SK-N-SH treated with all-trans-retinoic acid at 6 μM for 48 hours (cell line): ENCODE measurements around the gene RXRA.

Experiments used
- ATAC-seq: fragments of 200-7000 bp; cut with Tn5 transposase; 3 replicates; pipeline ENCODE4 v1.9.1; 2020; ENCODE audit warnings: mild to moderate bottlenecking, moderate library complexity
- ARNTL ChIP-seq: fragments of 450-650 bp; formaldehyde crosslinking; IDR thresholded peaks from 2 replicates; pipeline ENCODE4 v1.5.0; 2020; ENCODE audit warnings: low read depth, mild to moderate bottlenecking, moderate library complexity, borderline replicate concordance
- BACH2 ChIP-seq: fragments of 250-450 bp; sonication (Bioruptor Pico); IDR thresholded peaks from 2 replicates; pipeline ENCODE4 v1.9.0; 2021; ENCODE audit warnings: mild to moderate bottlenecking, borderline replicate concordance
- ESRRG ChIP-seq: fragments of 250-450 bp; sonication (Bioruptor Pico); IDR thresholded peaks from 2 replicates; pipeline ENCODE4 v1.6.1; 2021; ENCODE audit warnings: mild to moderate bottlenecking
- GLIS3 ChIP-seq: fragments of 250-450 bp; sonication (Bioruptor Pico); IDR thresholded peaks from 2 replicates; pipeline ENCODE4 v1.5.0; 2020; ENCODE audit warnings: mild to moderate bottlenecking, moderate library complexity
- ISL1 ChIP-seq: fragments of 250-450 bp; sonication (Bioruptor Pico); IDR thresholded peaks from 2 replicates; pipeline ENCODE4 v2.1.2; 2022; ENCODE audit warnings: mild to moderate bottlenecking, moderate library complexity
- PPARA ChIP-seq: fragments of 250-450 bp; sonication (Bioruptor Pico); IDR thresholded peaks from 2 replicates; pipeline ENCODE4 v1.5.0; 2020; ENCODE audit warnings: mild to moderate bottlenecking, borderline replicate concordance
- RARB ChIP-seq: fragments of 250-450 bp; sonication (Bioruptor Pico); IDR thresholded peaks from 2 replicates; pipeline ENCODE4 v1.8.0; 2021; ENCODE audit warnings: mild to moderate bottlenecking, moderate library complexity
- SNAI2 ChIP-seq: fragments of 250-450 bp; sonication (Bioruptor Pico); IDR thresholded peaks from 2 replicates; pipeline ENCODE4 v1.5.0; 2020; ENCODE audit warnings: mild to moderate bottlenecking, moderate library complexity
- TCF4 ChIP-seq: fragments of 250-450 bp; sonication (Bioruptor Pico); IDR thresholded peaks from 2 replicates; pipeline ENCODE4 v1.8.0; 2021; ENCODE audit warnings: mild to moderate bottlenecking, moderate library complexity, borderline replicate concordance
- ZC3H10 ChIP-seq: fragments of 250-450 bp; sonication (Bioruptor Pico); IDR thresholded peaks from 2 replicates; pipeline ENCODE4 v1.5.1; 2021; ENCODE audit warnings: mild to moderate bottlenecking, moderate library complexity
- ZFP3 ChIP-seq: fragments of 250-450 bp; sonication (Bioruptor Pico); IDR thresholded peaks from 2 replicates; pipeline ENCODE4 v1.5.0; 2020; ENCODE audit warnings: mild to moderate bottlenecking, moderate library complexity
- ZNF565 ChIP-seq: fragments of 450-650 bp; formaldehyde crosslinking; conservative IDR thresholded peaks from 2 replicates; pipeline ENCODE4 v1.5.0; 2020; ENCODE audit warnings: low read depth, mild to moderate bottlenecking, moderate library complexity
- TF ChIP-seq, protein P1 (sequence below): fragments of 250-450 bp; sonication (Bioruptor Pico); IDR thresholded peaks from 2 replicates; pipeline ENCODE4 v1.8.0; 2020; ENCODE audit warnings: mild to moderate bottlenecking, moderate library complexity, borderline replicate concordance
- TF ChIP-seq, protein P2 (sequence below): fragments of 250-450 bp; sonication (Bioruptor Pico); IDR thresholded peaks from 2 replicates; pipeline ENCODE4 v1.5.0; 2020; ENCODE audit warnings: mild to moderate bottlenecking, moderate library complexity
- TF ChIP-seq, protein P3 (sequence below): fragments of 250-450 bp; sonication (Bioruptor Pico); IDR thresholded peaks from 2 replicates; pipeline ENCODE4 v1.8.0; 2021; ENCODE audit warnings: low read depth, mild to moderate bottlenecking, moderate library complexity, borderline replicate concordance
- TF ChIP-seq, protein P4 (sequence below): fragments of 250-450 bp; sonication (Bioruptor Pico); IDR thresholded peaks from 2 replicates; pipeline ENCODE4 v1.5.1; 2021; ENCODE audit warnings: mild to moderate bottlenecking, moderate library complexity

Gene RXRA

DNA sequence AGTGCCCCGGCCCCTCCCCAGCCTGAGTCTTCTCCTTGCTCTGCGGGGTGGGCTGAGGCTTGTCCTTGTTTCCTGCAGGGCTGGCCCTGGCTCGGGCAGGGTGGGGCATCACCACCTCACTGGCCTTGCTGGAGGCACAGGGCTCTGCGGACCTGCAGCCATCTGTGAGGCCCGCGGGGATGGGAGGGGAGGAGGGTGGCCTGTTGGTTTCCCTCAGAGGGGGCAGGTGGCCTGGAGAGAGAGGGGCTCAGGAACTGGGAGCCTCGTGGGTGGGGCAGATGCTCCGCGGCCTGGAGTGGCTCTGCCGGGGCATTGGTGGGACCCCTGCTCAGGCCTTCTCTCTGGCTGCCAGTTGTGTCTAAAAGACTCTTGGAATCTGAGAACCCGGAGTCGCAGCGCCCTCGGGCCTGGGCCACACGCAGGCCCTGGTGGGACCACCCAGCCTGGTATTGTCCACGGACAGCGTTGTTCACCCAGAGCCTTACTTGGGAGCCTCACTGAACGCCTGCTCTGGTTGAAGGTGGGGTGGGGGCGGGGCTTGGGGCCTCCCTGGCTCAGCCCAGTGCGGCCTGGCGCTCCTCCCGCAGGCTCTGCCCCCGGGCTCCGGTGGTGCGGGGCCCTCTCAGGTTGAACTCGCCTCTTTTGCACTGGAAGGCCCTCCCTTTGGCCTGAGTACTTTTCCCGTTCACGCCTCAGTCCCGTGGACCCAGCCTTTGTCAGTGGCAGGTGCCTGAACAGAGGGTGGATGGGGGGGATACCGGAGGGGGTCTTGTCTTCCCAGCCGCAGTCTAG is 111.3 kb downstream of the RXRA start:
- TF ChIP-seq ESRRG (CRISPR knock-in tag) (no peak), TCF4 (CRISPR knock-in tag) (no peak), BACH2 (CRISPR knock-in tag) (no peak), PPARA (no peak), ISL1 (CRISPR knock-in tag) (no peak), ZC3H10 (CRISPR knock-in tag) (no peak)
- TF ChIP-seq, protein P1, sequence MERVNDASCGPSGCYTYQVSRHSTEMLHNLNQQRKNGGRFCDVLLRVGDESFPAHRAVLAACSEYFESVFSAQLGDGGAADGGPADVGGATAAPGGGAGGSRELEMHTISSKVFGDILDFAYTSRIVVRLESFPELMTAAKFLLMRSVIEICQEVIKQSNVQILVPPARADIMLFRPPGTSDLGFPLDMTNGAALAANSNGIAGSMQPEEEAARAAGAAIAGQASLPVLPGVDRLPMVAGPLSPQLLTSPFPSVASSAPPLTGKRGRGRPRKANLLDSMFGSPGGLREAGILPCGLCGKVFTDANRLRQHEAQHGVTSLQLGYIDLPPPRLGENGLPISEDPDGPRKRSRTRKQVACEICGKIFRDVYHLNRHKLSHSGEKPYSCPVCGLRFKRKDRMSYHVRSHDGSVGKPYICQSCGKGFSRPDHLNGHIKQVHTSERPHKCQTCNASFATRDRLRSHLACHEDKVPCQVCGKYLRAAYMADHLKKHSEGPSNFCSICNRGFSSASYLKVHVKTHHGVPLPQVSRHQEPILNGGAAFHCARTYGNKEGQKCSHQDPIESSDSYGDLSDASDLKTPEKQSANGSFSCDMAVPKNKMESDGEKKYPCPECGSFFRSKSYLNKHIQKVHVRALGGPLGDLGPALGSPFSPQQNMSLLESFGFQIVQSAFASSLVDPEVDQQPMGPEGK: no peak
- ATAC-seq: no peak

DNA sequence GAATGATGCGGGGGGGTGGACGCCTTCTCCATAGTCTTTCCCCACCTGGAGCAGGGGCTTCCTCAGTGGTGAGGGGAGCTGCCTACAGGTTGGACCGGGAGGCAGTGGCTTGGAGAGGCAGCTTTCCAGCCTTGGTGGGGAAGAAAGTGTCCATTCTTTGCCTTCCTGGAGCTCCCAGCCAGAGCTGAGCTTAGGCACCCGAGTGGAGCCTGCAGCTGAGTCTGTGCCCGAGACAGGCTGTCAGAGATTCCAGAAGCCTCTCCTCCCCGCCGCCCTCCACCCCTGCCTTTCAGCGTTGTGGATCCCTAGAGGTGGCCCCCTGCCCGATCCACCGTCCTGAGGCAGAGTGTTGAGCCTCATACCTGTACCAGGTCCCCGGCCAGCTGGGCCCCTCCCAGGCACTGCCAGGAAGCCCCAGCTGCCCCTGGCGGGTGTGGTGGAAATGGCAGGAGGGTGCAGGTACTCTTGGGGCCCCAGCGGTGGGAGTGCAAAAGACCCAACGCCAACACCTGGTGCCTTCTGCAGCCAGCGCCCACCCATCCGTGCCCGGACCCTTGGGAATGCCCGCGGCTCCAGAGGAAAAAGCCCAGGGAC is 112.0 kb downstream of the RXRA start:
- TF ChIP-seq, protein P2, sequence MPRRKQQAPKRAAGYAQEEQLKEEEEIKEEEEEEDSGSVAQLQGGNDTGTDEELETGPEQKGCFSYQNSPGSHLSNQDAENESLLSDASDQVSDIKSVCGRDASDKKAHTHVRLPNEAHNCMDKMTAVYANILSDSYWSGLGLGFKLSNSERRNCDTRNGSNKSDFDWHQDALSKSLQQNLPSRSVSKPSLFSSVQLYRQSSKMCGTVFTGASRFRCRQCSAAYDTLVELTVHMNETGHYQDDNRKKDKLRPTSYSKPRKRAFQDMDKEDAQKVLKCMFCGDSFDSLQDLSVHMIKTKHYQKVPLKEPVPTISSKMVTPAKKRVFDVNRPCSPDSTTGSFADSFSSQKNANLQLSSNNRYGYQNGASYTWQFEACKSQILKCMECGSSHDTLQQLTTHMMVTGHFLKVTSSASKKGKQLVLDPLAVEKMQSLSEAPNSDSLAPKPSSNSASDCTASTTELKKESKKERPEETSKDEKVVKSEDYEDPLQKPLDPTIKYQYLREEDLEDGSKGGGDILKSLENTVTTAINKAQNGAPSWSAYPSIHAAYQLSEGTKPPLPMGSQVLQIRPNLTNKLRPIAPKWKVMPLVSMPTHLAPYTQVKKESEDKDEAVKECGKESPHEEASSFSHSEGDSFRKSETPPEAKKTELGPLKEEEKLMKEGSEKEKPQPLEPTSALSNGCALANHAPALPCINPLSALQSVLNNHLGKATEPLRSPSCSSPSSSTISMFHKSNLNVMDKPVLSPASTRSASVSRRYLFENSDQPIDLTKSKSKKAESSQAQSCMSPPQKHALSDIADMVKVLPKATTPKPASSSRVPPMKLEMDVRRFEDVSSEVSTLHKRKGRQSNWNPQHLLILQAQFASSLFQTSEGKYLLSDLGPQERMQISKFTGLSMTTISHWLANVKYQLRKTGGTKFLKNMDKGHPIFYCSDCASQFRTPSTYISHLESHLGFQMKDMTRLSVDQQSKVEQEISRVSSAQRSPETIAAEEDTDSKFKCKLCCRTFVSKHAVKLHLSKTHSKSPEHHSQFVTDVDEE: no peak
- no peak for ATAC-seq

DNA sequence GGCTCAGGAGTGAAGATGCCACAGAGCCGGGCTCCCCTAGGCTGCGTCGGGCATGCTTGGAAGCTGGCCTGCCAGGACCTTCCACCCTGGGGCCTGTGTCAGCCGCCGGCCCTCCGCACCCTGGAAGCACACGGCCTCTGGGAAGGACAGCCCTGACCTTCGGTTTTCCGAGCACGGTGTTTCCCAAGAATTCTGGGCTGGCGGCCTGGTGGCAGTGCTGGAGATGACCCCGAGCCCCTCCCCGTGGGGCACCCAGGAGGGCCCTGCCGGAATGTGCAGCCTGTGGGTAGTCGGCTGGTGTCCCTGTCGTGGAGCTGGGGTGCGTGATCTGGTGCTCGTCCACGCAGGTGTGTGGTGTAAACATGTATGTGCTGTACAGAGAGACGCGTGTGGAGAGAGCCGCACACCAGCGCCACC is 113.1 kb downstream of the RXRA start:
- no peak for ATAC-seq
- TF ChIP-seq, protein P3, sequence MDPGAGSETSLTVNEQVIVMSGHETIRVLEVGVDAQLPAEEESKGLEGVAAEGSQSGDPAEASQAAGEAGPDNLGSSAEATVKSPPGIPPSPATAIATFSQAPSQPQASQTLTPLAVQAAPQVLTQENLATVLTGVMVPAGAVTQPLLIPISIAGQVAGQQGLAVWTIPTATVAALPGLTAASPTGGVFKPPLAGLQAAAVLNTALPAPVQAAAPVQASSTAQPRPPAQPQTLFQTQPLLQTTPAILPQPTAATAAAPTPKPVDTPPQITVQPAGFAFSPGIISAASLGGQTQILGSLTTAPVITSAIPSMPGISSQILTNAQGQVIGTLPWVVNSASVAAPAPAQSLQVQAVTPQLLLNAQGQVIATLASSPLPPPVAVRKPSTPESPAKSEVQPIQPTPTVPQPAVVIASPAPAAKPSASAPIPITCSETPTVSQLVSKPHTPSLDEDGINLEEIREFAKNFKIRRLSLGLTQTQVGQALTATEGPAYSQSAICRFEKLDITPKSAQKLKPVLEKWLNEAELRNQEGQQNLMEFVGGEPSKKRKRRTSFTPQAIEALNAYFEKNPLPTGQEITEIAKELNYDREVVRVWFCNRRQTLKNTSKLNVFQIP (CRISPR knock-in tag): no peak
- TF ChIP-seq ARNTL (CRISPR knock-in tag) (no peak), SNAI2 (CRISPR knock-in tag) (no peak), GLIS3 (CRISPR knock-in tag) (no peak), ZFP3 (CRISPR knock-in tag) (no peak), PPARA (no peak), RARB (CRISPR knock-in tag) (no peak), ZNF565 (CRISPR knock-in tag) (no peak), TCF4 (CRISPR knock-in tag) (no peak), ESRRG (CRISPR knock-in tag) (no peak), ZC3H10 (CRISPR knock-in tag) (no peak)
- TF ChIP-seq, protein P1: no peak
- TF ChIP-seq, protein P4, sequence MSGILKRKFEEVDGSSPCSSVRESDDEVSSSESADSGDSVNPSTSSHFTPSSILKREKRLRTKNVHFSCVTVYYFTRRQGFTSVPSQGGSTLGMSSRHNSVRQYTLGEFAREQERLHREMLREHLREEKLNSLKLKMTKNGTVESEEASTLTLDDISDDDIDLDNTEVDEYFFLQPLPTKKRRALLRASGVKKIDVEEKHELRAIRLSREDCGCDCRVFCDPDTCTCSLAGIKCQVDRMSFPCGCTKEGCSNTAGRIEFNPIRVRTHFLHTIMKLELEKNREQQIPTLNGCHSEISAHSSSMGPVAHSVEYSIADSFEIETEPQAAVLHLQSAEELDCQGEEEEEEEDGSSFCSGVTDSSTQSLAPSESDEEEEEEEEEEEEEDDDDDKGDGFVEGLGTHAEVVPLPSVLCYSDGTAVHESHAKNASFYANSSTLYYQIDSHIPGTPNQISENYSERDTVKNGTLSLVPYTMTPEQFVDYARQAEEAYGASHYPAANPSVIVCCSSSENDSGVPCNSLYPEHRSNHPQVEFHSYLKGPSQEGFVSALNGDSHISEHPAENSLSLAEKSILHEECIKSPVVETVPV (CRISPR knock-in tag): no peak
- TF ChIP-seq, protein P2: no peak
- TF ChIP-seq, all 23 proteins: peak for 0
